HepG2 (cell line): ENCODE data around the gene GAL3ST3.

ENCODE experiments used
- ATF2 ChIP-seq: sonication (generic); formaldehyde crosslinking; IDR thresholded peaks from 2 replicates; pipeline ENCODE4 v1.4.0; 2020; ENCODE audit warnings: missing genetic modification reagents
- KLF11 ChIP-seq: IDR thresholded peaks from 2 replicates; pipeline ENCODE4 v1.6.1; 2016; ENCODE audit warnings: missing compliant biosample characterization
- MTA1 ChIP-seq: sonication (generic); formaldehyde crosslinking; IDR thresholded peaks from 2 replicates; pipeline ENCODE4 v1.4.0; 2020; ENCODE audit warnings: missing genetic modification reagents, mild to moderate bottlenecking, borderline replicate concordance
- NFIC ChIP-seq: IDR thresholded peaks from 2 replicates; pipeline ENCODE4 v1.6.1; 2012; ENCODE audit warnings: mild to moderate bottlenecking, low read length, inconsistent platforms
- RXRB ChIP-seq: IDR thresholded peaks from 2 replicates; pipeline ENCODE4 v1.6.1; 2016; ENCODE audit warnings: borderline replicate concordance, missing genetic modification reagents, missing compliant biosample characterization
- ZMYM3 ChIP-seq: sonication (generic); formaldehyde crosslinking; IDR thresholded peaks from 2 replicates; pipeline ENCODE4 v1.5.1; 2020; ENCODE audit warnings: mild to moderate bottlenecking, missing genetic modification reagents
- ZNF740 ChIP-seq: sonication (generic); formaldehyde crosslinking; IDR thresholded peaks from 2 replicates; pipeline ENCODE4 v1.4.0; 2020; ENCODE audit warnings: missing genetic modification reagents
- TF ChIP-seq, protein P1 (sequence below): sonication (generic); formaldehyde crosslinking; IDR thresholded peaks from 2 replicates; pipeline ENCODE4 v1.4.0; 2020; ENCODE audit warnings: mild to moderate bottlenecking, missing genetic modification reagents

GRCh38 chr11:66026017-66026529 lies 22.9 kb downstream of the GAL3ST3 start, which contains the start of gene CATSPER1:
- no peak for TF ChIP-seq MTA1
- no peak for TF ChIP-seq ZNF740 (CRISPR knock-in tag)
- TF ChIP-seq, protein P1, sequence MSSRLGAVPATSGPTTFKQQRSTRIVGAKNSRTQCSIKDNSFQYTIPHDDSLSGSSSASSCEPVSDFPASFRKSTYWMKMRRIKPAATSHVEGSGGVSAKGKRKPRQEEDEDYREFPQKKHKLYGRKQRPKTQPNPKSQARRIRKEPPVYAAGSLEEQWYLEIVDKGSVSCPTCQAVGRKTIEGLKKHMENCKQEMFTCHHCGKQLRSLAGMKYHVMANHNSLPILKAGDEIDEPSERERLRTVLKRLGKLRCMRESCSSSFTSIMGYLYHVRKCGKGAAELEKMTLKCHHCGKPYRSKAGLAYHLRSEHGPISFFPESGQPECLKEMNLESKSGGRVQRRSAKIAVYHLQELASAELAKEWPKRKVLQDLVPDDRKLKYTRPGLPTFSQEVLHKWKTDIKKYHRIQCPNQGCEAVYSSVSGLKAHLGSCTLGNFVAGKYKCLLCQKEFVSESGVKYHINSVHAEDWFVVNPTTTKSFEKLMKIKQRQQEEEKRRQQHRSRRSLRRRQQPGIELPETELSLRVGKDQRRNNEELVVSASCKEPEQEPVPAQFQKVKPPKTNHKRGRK (CRISPR knock-in tag): no peak
- no peak for TF ChIP-seq ZMYM3 (CRISPR knock-in tag)
- no peak for TF ChIP-seq RXRB (CRISPR knock-in tag)
- no peak for TF ChIP-seq ATF2 (CRISPR knock-in tag)
- no peak for TF ChIP-seq NFIC
- TF ChIP-seq KLF11 (CRISPR knock-in tag): no peak
